Measurements from ENCODE around the gene KRTAP5-5. TPM values are rescaled to one million over a fixed set of nuclear protein-coding genes. Genes with fewer than 3 reads are reported as not detected.

The KRTAP5-5 gene
- total and polyA plus RNA-seq, 2 of the 13 experiments (the other 11 are each of a cell fraction or from before 2014, with no cell fraction given): not detected

- no peak for TF ChIP-seq TAF1 (CRISPR knock-in tag; IDR thresholded peaks at IDR 0.05)
- no peak for TF ChIP-seq SRSF4 (IDR thresholded peaks at IDR 0.05; ENCODE audit: low read depth, low read length, poor library complexity, severe bottlenecking)
- TF ChIP-seq ZNF430 (CRISPR knock-in tag; IDR thresholded peaks at IDR 0.05): no peak
- no peak for TF ChIP-seq DR1 (CRISPR knock-in tag; IDR thresholded peaks at IDR 0.05)
- TF ChIP-seq SOX6 (IDR thresholded peaks at IDR 0.05): no peak
- no peak; the same call in 1 of the 2 replicates for TF ChIP-seq SOX6 (CRISPR knock-in tag; IDR thresholded peaks at IDR 0.05)
- TF ChIP-seq, protein P1, sequence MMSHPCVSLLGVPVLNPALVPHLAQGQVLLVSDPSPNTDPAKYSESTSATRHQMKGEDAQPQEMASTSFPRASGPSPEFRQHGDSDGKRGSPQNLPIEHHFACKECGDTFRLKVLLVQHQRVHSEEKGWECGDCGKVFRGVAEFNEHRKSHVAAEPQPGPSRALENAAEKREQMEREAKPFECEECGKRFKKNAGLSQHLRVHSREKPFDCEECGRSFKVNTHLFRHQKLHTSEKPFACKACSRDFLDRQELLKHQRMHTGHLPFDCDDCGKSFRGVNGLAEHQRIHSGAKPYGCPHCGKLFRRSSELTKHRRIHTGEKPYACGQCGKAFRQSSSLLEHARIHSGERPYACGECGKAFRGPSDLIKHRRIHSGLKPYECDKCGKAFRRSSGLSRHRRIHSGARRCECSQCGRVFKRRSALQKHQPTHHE (CRISPR knock-in tag; IDR thresholded peaks at IDR 0.05; ENCODE audit: borderline replicate concordance): no peak
- TF ChIP-seq YEATS2 (CRISPR knock-in tag; IDR thresholded peaks at IDR 0.05; ENCODE audit: borderline replicate concordance): no peak
- 0 out of 2 replicates have a peak, but pooled peaks have one; percentile 1 for TF ChIP-seq ATF1 (CRISPR knock-in tag; IDR thresholded peaks at IDR 0.05)
- no peak for TF ChIP-seq CBX2 (IDR thresholded peaks at IDR 0.05; ENCODE audit: low read depth, low read length)
- TF ChIP-seq CBX2 (CRISPR knock-in tag; IDR thresholded peaks at IDR 0.05; ENCODE audit: low read depth): no peak
- TF ChIP-seq DNMT1 (CRISPR knock-in tag; IDR thresholded peaks at IDR 0.05): no peak
- peak; percentile 7; the same call in 1 of the 2 replicates for TF ChIP-seq AHDC1 (CRISPR knock-in tag; IDR thresholded peaks at IDR 0.05; ENCODE audit: borderline replicate concordance)
- no peak for TF ChIP-seq ZNF792 (CRISPR knock-in tag; IDR thresholded peaks at IDR 0.05)
- TF ChIP-seq MTF1 (CRISPR knock-in tag; IDR thresholded peaks at IDR 0.05): no peak
- no peak for TF ChIP-seq ZNF460 (CRISPR knock-in tag; IDR thresholded peaks at IDR 0.05; ENCODE audit: borderline replicate concordance)
These were observed 46.7 kb downstream of the KRTAP5-5 start (continued) for GRCh38 chr11:1676229-1676740.
